NCI-H748 (cell line): ENCODE results near the gene RIPPLY2.

Experiments used
- DNase-seq: peaks from one replicate; lab custom pipeline; 2025; ENCODE audit not compliant: unreplicated experiment; lab: John Stamatoyannopoulos, UW

Gene RIPPLY2, protein sequence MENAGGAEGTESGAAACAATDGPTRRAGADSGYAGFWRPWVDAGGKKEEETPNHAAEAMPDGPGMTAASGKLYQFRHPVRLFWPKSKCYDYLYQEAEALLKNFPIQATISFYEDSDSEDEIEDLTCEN

DNA sequence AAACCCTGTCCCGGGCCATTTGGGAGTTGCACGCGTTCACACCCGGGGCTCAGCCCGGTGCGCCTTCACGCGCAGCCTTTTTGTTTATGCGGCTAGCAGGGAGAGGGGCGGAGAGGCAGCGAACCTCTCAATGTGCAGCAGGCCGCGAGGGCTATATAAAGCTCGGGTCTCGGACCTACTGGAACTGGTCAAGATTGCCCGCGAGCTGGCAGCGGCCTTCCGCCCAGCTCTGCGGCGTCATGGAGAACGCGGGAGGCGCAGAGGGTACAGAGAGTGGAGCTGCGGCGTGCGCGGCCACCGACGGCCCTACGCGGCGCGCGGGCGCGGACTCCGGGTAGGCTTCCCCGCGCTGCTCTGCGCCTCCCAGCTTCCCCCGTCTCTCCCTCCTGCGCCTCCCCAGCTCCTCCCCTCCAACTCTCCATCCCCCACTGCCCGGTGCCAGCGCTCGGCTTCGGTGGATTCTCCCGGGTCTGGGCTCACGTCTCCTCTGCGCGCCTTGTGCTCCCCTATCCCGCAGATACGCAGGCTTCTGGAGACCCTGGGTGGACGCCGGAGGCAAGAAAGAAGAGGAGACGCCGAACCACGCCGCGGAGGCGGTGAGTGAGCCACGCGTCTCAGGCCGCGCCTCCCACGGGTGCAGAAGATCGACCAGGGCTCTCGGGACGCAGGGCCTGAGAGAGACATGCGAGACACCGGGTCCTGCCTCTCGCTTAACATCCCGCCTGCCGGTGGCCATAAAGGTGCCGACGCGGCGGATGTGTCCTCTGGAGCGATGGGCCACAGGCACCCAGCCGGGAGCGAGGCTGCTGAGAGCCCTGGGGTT, at the start of gene RIPPLY2:
Gene RIPPLY2 (plus strand): TSS at position 183 of the 823 bp plus-strand sequence. CDS start 57 bp downstream, at position 240.
- DNase-seq: peak; percentile 87

DNA sequence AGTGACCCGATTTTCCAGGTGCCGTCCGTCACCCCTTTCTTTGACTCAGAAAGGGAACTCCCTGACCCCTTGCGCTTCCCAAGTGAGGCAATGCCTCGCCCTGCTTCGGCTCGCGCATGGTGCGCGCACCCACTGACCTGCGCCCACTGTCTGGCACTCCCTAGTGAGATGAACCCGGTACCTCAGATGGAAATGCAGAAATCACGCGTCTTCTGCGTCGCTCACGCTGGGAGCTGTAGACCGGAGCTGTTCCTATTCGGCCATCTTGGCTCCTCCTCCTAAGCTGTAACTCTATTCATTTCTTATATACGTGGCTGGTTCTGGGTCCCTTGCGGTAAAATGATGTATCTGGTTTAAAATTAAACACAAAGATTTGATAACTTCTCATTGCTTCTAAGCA, 49.7 kb upstream of the RIPPLY2 start:
- DNase-seq: peak; percentile 63

DNA sequence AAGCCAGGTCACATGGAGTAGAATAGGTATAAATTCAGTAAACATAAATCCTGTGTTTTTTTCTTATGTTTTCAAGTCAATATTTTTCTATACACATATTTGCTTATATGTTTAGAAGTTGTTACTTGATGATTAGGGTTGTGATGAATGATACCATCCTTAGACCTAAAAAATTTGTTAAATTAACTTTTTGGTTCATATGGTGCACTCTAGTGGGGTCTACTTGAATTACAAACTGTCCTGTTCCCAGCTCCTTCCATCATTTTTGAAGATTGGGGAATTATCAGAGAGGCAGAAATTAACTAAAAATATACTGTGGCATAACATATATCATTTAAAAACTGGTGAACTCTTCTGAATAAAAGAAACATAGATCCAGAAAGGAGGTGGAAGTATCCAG, 48.3 kb upstream of the RIPPLY2 start:
- no peak for DNase-seq

DNA sequence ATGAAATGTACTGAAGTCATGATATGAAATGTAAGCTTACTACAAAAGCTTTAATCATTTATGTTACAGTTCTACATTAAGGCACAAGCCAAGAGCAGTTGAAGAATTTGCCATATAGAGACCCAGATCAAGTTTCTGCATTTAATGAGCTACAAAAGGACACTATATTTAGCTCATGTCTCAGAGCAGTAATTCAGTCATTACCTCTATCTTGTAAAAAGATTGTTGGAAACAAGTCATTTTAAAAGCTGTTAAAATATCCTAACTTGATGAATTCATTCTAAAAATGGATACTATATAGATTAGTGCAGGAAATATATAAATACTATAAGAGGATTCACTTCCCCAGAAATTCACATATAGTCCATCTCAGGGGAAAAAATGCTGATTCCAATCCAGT, 45.2 kb upstream of the RIPPLY2 start:
- no peak for DNase-seq

DNA sequence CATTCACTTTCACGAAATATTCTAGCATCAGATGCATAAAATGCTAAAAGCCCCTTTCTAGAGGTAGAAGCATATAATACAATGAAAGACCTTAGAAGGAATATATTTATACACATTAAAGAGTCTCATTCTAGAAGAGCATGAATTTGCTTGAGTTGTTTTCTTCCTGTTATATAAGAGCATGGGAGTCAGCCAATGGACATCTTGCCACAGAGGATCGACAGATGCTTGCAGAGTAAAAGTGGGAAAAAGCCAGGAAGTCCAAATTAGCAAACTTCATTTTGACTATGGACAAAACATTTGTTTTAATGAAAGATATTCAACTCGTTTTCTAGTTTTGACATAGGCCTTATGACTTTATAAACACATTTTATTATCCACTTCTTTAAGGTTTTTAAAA, 44.2 kb upstream of the RIPPLY2 start:
- DNase-seq: no peak

DNA sequence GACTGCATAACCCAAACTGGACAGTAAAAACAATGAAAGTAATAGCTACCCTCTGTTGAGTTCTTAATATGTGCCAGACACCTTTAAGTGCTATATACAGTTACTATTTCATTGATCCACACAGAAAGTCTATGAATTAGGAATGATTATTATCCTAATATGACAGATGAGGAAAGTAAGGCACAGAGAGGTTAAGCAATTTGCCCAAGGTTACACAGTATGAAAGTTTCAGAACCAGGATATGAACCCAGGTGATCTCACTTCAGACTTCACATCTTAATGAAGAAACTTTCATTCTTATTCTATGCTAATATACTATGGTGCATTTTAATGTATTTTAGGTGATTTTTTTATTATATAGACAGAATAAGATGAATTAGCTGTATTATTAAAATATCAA, 40.6 kb upstream of the RIPPLY2 start:
- DNase-seq: no peak

DNA sequence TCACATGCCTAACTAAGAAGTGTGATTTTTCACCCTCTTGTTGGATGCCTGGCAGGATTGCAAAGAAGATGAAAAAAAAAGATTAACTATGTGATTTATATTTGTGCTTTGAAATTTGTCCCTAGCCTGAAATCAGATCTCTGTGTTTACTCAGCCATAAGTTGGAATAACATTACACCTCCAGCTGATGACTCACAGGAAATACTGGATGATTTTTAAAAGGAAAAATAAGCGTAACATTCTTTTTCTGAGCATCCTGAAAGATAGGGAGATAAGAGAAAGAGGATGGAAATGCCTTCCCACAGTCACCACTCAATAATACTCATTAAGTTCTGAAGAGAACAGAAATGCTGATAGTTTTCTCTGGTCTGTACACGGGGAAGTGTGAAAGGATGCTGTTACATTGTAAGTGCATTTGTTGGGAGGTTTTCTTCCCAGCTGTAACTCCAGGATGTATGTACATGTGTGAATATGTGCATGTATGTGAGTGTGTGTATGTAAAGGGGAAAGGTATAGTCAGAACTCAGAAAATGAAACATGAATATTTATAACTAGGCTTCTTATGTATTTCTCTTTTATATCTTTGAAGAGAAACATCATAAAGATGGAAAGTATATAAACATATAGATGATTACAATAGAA, 37.4 kb upstream of the RIPPLY2 start:
- no peak for DNase-seq

DNA sequence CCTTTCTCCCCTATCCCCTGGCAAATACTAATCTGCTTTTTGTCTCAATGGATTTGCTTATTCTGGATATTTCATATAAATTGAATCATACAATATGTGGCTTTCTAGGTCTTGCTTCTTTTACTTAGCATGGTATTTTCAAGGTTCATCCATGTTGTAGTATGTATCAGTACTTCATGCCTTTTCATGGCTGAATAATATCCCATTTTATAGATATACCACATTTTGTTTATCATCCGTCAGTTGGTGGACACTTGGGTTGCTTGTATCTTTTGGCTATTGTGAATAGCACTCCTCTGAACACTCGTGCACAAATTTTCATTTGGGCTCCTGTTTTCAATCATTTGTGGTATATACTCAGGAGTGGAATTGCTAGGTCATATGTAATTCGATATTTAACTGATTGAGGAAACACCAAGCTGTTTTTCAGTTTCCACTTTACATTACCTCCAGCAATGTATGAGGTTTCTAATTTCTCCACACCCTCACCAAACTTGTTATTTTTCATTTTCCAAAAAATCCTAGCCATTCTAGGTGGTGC, 30.5 kb upstream of the RIPPLY2 start:
- DNase-seq: no peak

DNA sequence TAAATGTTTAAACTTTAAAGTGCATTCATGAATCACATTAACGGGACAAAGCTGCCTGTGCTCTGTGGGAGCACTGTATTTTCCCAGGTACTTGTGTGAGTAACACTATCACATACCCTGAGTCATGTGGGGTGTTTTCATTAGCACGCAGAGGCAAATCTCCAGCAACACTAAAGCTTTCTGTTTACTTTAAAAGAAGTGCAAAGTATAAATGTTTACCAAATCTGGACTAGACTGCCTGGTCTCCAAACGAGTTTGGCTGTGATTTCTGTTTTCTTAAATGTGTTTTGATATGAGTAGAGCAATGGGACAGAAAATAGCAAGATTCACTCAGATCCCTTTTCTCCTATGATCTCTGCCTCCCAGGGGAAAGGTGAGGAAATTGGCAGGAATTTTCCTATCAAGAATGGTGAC, 28.8 kb upstream of the RIPPLY2 start:
- DNase-seq: no peak

DNA sequence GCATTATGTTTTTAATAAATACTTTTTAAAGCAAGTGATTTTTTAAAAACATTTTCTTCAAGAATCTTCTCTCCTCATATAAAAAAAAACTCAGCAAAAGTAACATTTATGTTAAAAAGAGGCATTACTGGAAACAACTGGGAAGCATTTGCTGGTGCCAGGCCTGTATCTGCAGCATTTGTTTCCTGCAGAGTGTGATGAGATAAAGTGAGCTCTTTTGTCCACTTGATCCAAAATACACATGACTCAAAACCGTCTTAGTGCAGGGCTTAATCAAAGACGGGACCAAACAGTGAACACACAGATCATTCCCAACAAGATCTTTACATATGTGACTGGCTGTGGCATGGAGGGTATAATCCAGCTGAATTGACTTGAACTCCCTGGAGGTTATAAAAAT, 28.3 kb upstream of the RIPPLY2 start:
- no peak for DNase-seq

DNA sequence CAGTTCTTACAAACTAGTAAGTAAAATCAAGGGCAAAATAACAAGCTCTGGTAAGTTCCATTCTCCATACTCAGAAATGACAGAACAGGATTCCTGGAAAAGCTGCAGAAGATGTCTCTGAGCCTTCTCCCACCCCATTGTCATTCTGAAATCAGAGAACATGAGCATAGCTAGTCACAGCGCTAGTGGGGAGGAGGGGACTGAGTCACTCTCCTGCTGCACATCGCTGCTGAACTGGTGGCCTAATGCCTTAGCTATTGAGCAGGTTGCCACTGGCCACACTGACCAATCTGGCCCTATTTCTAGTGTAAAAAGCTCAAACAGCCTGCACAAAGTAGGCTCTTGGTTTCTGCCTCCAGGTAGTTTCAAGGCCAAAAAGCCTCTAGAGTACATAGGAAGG, 26.1 kb upstream of the RIPPLY2 start:
- no peak for DNase-seq

DNA sequence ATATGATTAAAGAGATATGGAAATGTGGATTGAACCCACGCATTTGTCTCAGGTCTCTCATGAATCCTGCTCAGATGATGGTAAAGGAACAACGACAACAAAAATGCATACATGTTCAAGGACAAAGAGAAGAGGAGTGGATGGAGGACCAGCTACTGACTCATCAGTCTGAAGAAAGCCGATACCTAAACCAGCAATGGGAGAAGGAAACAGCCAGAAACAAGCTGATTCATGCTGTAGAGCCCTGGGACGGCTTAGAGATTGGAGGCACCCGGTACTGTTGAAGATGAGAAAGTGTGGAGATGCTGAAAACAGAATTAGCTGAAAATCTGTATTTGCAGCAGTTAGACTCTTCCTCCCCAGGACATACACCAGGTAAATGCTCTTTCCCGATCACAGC, 14.4 kb upstream of the RIPPLY2 start:
- DNase-seq: no peak

DNA sequence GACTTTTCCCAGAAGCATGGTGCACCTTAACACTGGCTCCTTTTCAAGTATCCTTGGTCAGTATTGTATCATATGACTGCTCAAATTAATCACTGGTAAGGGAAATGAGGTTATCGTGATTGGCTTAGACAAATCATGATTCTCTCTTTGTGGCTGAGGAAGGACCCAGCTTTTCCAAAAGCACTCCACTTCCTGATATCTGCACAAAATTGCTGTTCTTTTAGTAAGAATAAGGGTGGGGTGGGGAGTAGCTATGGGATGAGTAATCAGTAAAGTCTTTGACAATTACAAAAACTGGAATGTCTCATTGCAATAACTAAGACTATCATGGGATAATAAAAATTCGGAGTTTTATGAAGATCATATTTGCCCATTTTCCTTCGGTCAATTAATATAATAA, 9.0 kb upstream of the RIPPLY2 start:
- no peak for DNase-seq

DNA sequence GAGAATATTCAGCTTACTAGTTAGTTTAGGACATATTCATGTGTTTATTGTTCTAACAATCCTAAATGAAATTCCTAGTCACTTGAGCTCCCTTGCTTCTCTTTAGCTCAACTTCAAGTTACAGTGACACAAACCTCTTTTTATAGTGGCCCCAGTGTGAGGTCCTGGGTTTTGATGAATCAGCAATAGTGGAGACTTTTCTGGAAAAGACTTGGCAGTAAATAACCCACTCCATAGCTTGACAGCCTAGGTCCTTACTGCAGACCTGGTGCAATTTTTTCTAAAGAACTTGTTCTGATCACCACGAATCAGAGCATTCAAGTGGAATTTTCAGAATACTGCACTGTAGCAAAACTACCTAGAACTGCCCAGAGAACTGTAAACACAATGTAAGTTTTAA, 6.9 kb upstream of the RIPPLY2 start:
- DNase-seq: no peak

DNA sequence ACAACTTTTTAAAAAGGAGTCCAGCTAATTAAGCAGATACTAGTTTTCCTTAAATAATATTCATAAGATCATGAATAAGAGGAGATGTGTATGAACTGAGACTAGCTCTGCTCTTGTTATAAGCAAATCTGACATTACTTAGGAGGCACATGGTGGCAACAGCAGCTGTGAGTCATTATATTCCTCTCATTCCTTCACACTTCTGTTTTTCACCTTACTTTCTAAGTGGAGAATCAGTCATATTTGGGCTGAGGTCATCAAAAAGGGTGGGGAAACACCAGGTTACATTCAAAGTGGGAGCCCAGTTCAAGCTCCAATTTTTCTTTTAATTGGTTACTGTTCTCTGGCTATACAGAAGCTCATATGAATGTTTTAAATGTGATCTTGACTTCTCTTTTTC, 6.0 kb upstream of the RIPPLY2 start:
- DNase-seq: no peak

DNA sequence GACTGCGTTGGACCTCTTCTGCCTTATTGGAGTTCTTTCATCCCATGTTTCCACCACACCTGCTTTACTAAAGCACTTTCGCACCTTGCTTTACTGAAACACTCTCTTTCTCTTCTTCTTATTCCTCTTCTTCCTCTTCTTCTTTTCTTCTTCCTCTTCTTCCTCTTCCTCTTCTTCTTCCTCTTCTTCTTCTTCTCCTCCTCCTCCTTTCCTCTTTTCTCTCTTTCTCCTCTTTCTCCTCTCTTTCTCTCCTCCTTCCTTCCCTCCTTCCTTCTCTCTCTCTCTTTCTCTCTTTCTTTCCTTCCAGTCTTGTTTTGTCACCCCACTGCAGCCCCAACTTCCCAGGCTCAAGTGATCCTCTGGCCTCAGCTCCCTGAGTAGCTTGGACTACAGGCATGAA, 4.0 kb upstream of the RIPPLY2 start:
- DNase-seq: no peak

DNA sequence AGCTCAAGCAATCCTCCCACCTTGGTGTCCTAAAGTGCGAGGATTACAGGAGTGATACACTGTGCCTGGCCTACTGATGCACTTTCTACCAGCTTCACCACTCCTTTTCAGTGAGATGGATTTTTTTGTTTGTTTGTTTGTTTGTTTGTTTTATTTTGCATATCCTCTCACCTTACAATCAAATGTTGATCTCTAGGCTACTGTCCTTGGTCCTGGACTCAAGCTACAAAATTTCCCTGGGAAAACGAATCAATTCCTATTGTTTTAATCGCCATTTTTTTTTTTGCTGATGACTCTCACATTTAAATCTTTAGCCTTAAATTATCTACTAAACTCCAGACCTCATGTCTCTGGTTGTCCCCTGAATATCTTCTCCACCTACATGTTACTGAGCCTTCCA, 3.5 kb upstream of the RIPPLY2 start:
- DNase-seq: no peak

DNA sequence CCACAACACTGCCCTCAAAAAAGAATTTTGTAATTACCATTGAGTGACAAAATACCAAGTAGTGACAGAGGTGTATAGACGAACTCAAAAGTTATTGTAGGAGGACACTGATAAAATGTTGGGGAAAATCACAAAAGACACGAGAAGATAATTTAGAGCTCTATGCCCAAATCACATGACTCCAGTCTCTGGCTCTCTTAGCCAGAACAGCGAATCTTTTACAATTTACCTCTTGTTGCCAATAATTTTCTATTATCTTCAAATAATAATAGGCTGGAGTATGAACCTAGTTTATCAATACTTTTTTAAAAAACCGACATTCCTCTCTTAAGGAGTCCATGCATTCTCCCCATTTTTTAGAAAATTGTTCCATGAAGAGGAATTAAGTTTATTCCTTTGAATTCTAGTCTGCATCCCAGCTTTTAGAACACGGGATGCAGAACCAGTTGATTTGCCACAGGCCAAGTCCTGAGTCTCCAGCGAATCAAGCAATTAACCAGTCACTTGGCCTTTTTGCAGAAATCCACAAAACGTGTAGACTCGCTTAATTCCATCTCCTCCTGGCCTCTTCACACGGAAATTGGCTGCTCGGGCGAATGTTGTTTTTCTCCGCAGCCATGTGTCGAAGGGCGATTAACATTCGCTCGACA, 507 bp upstream of the RIPPLY2 start:
- DNase-seq: peak; percentile 73

DNA sequence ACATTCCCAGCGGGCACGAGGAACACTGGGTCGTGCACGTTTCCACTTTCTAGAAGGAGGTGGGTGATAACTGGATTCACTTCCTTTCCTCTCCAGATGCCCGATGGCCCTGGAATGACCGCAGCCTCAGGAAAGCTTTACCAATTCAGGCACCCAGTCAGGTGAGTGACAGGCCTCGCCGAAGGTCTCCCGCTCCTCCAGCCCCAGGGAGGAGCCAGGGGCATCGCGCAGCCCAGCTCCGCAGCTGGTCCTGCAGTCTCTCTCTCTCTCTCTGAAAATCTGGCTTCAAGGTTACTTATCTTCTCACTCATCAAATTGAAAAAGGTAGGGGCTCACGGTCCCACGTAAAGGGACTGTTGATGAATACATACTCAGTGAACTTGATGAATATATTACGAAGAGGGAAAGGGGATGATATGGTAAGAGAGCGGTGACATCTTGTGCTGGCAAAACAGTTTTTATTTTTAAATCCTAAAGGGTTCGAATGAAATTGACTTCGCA, 891 bp downstream of the RIPPLY2 start:
- peak; percentile 82 for DNase-seq

DNA sequence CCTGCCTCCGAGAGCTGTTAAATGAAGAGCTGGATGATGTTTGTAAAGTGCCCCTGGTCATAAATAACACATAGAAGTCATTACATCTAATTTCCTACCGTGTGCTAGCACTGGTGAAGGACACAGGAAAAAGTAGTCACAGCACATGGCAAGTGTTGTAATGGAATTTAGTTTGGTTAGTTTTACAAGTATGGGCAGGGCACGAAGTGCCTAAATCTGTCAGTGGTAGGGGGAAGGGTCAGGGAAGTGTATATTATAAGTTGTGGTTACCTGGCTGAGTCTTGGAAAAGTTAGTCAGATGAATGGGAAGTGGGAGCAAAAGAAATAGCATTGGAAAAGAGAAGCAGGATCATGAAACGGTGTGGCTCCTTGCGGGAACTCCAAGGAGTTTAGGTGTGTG, 1.6 kb downstream of the RIPPLY2 start:
- DNase-seq: no peak
